Measurements from ENCODE around the gene LTBP1.

GRCh38 chr2:33052361-33052735 is 105.6 kb downstream of the LTBP1 start:
- TF ChIP-seq CTCF (conservative IDR thresholded peaks at IDR 0.05 in 1 of 2, IDR thresholded peaks at IDR 0.05 in 1 of 2; ENCODE audit: extremely low read depth in 1 of 2, insufficient read depth in 1 of 2, low read depth in 1 of 2, low read length in 2 of 2) (no peak), EZH2 (IDR thresholded peaks at IDR 0.05; ENCODE audit: borderline replicate concordance, low read length) (no peak)
